HG02623 (cell line): ENCODE data around the gene TMBIM6.
A peak's percentile ranks its signal among the peaks of the same experiment; 100 is the strongest.
"Not testable (repeated sequence)": the region's sequence is repeated elsewhere in the genome, so short reads cannot be mapped to it uniquely, and the experiment has no call there.

ENCODE experiments used
- ATAC-seq: cut with Tn5 transposase; IDR thresholded peaks from one replicate; pipeline ENCODE4 v1.9.1; 2021; ENCODE audit warnings: moderate library complexity; ENCODE audit not compliant: unreplicated experiment

The TMBIM6 gene

GRCh38 chr12:49728446-49728845 is 12.9 kb upstream of the TMBIM6 start:
- no peak for ATAC-seq

GRCh38 chr12:49730050-49730449 is 11.3 kb upstream of the TMBIM6 start:
- no peak for ATAC-seq

GRCh38 chr12:49730568-49731101 is 10.7 kb upstream of the TMBIM6 start:
- ATAC-seq, result no peak

GRCh38 chr12:49733219-49734017 is 7.9 kb upstream of the TMBIM6 start:
- no peak for ATAC-seq

GRCh38 chr12:49734900-49735299 is 6.5 kb upstream of the TMBIM6 start:
- ATAC-seq, result not testable (repeated sequence)

- not testable (repeated sequence) for ATAC-seq
Measured at GRCh38 chr12:49738721-49739120, 2.6 kb upstream of the TMBIM6 start.

GRCh38 chr12:49740277-49740676 is 1.1 kb upstream of the TMBIM6 start:
- not testable (repeated sequence) for ATAC-seq

GRCh38 chr12:49741882-49742620 is 694 bp downstream of the TMBIM6 start:
- ATAC-seq, result peak; percentile 42

- no peak for ATAC-seq
Measured at GRCh38 chr12:49744363-49744885, 3.1 kb downstream of the TMBIM6 start.

- no peak for ATAC-seq
Measured at GRCh38 chr12:49748306-49748705, 6.9 kb downstream of the TMBIM6 start.

- ATAC-seq, result no peak
Measured at GRCh38 chr12:49748800-49749199, 7.4 kb downstream of the TMBIM6 start.

GRCh38 chr12:49750027-49750995 is 9.0 kb downstream of the TMBIM6 start:
- ATAC-seq, result no peak

- no peak for ATAC-seq
Measured at GRCh38 chr12:49750996-49751393, 9.6 kb downstream of the TMBIM6 start.

GRCh38 chr12:49761677-49762467 is 20.5 kb downstream of the TMBIM6 start:
- ATAC-seq, result no peak

GRCh38 chr12:49762468-49762847 is 21.1 kb downstream of the TMBIM6 start:
- ATAC-seq, result no peak

- ATAC-seq, result no peak
Measured at GRCh38 chr12:49763006-49763591, 21.7 kb downstream of the TMBIM6 start.

- ATAC-seq, result no peak
Measured at GRCh38 chr12:49764126-49764525, 22.8 kb downstream of the TMBIM6 start.

GRCh38 chr12:49766115-49766455 is 24.7 kb downstream of the TMBIM6 start:
- ATAC-seq, result no peak

- ATAC-seq, result no peak
Measured at GRCh38 chr12:49767333-49767732, 26.0 kb downstream of the TMBIM6 start.

- ATAC-seq, result not testable (repeated sequence)
Measured at GRCh38 chr12:49773102-49773501, 31.7 kb downstream of the TMBIM6 start.
